Measurements from ENCODE around the gene SLC8A2.
"Not testable (repeated sequence)": the region's sequence is repeated elsewhere in the genome, so short reads cannot be mapped to it uniquely, and the experiment has no call there.

SLC8A2 gene

DNA sequence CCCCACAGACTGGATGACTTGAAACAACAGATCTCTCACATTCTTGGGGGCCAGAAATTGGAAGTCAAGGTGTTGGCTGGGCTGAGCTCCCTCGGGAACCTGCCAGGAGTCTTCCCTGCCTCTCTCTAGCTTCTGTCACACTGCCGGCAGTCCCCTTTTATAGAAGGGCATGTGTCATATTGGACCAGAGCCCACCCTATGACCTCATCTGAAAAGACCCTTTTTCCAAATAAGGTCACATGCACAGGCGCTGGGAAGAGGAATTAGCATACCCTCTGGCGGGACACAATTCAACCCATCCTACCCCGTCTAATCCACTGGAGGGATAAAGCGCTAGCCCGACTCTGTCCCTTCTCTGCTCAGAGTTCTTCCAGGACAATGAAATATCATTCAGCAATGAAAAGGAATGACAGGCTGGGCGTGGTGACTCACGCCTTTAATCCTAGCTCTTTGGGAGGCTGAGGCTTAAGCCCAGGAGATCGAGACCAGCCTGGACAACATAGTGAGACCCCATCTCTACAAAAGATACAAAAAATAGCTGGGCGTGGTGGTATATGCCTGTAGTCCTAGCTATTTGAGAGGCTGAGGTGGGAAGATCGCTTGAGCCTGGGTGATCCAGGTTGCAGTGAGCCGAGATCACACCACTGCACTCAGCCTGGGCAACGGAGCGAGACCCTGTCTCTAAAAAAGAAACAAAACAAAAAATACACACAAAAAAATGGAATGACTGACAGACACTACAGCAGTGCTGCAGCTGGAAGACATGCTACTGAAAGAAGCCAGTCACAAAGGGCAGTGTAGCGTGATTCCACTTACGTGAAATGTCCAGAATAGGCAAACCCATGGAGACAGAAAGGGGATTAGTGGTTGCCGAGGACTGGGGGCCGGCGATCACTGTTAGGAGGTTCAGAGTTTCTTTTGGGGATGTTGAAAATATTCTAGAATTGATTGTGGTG is 80.9 kb downstream of the SLC8A2 start:
- H3K4me3 ChIP-seq (replicated peaks in 1 of 2; ENCODE audit: low read depth in 2 of 2, low read length in 2 of 2) = no peak overlapping the region
- no peak for DNase-seq (ENCODE audit: low read depth in 2 of 2)
- TF ChIP-seq, protein P1, sequence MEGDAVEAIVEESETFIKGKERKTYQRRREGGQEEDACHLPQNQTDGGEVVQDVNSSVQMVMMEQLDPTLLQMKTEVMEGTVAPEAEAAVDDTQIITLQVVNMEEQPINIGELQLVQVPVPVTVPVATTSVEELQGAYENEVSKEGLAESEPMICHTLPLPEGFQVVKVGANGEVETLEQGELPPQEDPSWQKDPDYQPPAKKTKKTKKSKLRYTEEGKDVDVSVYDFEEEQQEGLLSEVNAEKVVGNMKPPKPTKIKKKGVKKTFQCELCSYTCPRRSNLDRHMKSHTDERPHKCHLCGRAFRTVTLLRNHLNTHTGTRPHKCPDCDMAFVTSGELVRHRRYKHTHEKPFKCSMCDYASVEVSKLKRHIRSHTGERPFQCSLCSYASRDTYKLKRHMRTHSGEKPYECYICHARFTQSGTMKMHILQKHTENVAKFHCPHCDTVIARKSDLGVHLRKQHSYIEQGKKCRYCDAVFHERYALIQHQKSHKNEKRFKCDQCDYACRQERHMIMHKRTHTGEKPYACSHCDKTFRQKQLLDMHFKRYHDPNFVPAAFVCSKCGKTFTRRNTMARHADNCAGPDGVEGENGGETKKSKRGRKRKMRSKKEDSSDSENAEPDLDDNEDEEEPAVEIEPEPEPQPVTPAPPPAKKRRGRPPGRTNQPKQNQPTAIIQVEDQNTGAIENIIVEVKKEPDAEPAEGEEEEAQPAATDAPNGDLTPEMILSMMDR (IDR thresholded peaks at IDR 0.05; ENCODE audit: low read depth, low read length) = no peak

DNA sequence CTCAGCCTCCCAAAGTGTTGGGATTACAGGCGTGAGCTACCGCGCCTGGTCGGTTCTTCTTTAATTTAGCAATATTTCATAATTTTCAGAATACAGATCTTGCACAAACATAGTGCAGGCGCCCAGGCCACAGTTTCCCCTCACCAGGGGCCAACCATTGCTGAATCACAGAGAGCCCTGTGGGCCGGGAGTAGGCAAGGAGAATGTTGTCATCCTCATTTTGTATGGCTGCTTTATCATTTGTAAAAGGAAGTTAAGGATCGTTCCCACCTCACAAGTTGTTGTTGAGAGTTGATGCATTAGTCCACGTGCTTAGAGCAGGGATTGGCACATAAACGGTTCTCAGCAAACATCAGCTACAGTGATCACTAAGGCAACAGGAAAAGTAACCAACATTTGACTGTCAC is 82.5 kb downstream of the SLC8A2 start:
- H3K4me3 ChIP-seq (replicated peaks in 1 of 2; ENCODE audit: low read depth in 2 of 2, low read length in 2 of 2) = no peak overlapping the region
- TF ChIP-seq, protein P1 (IDR thresholded peaks at IDR 0.05; ENCODE audit: low read depth, low read length) = no peak
- DNase-seq (ENCODE audit: low read depth in 2 of 2) = peak in 1 of 2 donors; percentile 20

DNA sequence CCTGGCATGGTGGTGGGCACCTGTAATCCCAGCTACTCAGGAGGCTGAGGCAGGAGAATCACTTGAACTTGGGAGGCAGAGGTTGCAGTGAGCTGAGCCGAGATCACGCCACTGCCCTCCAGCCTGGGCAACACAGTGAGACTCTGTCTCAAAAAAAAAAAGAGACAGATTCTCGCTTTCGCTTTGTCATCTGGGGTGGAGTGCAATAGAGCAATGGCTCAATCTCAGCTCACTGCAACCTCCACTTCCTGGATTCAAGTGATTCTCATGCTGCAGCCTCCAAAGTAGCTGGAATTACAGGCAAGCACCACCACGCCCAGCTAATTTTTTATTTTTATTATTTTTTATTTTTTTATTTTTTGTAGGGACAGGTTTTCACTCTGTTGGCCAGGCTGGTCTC is 83.0 kb downstream of the SLC8A2 start:
- not testable (repeated sequence) for H3K4me3 ChIP-seq (replicated peaks in 1 of 2; ENCODE audit: low read depth in 2 of 2, low read length in 2 of 2); DNase-seq (ENCODE audit: low read depth in 2 of 2)

- H3K4me3 ChIP-seq (replicated peaks in 1 of 2; ENCODE audit: low read depth in 2 of 2, low read length in 2 of 2); DNase-seq (ENCODE audit: low read depth in 2 of 2): not testable (repeated sequence)
Measured at GRCh38 chr19:47387623-47388022, 84.1 kb downstream of the SLC8A2 start.

DNA sequence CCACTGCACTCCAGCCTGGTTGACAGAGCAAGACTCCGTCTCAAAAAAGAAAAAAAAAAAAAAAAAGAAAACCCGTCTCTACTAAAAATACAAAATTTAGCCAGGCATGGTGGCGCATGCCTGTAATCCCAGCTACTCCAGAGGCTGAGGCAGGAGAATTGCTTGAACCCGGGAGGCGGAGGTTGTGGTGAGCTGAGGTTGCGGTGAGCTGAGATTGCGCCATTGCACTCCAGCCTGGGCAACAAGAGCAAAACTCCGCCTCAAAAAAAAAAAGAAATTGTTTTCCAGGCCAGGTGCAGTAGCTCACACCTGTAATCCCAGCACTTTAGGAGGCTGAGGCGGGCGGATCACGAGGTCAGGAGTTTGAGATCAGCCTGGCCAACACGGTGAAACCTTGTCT is 85.1 kb downstream of the SLC8A2 start:
- not testable (repeated sequence) for H3K4me3 ChIP-seq (replicated peaks in 1 of 2; ENCODE audit: low read depth in 2 of 2, low read length in 2 of 2); DNase-seq (ENCODE audit: low read depth in 2 of 2)

DNA sequence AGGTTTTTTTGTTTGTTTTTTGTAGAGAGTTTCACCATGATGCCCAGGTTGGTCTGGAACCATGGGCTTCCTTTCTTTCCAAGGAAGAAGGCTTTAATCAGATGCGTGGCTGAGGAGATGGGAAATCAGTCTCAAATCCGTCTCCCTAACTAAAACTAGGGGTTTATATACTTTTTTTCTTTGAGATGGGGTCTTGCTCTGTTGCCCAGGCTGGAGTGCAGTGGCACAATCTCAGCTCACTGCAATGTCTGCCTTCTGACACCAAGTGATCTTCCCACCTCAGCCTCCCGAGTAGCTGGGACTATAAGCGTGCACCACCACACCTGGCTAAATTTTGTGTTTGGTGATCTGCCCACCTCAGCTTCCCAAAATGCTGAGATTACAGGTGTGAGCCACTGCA is 87.2 kb downstream of the SLC8A2 start:
- not testable (repeated sequence) for DNase-seq (ENCODE audit: low read depth in 2 of 2); H3K4me3 ChIP-seq (replicated peaks in 1 of 2; ENCODE audit: low read depth in 2 of 2, low read length in 2 of 2)

- not testable (repeated sequence) for DNase-seq (ENCODE audit: low read depth in 2 of 2)
Measured at GRCh38 chr19:47383890-47384289, 87.8 kb downstream of the SLC8A2 start.

DNA sequence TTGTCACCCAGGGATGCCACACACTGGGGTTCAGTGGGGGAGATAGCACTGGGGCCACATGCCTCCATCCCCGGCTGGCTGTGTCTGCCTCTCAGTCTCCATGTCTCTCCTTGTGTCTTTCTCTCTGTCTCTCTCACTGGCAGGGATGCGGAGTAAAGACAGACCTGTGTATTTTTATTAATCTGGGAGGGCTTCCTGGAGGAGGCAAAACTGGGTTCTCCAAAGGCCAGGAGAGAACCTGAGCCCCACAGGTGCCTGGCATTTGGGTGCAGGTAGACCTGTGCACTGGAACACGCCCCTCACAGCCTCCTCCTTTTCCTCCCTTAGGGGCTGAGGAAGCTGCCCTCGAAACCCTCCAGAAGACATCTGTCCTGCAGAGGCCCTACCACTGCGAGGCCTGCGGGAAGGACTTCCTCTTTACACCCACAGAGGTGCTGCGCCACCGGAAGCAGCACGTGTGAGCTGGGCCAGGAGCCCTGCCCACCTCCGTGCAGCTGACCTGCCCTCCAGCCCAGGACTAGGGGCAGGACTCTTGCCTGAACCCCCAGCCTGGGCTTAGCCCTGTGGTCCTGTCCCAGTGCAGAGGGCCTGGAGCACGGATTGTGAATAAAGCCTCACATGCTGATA is 89.9 kb downstream of the SLC8A2 start:
- no peak for DNase-seq (ENCODE audit: low read depth in 2 of 2)

More at GRCh38 chr19:47383890-47384289, 87.8 kb downstream of the SLC8A2 start:
- not testable (repeated sequence) for H3K4me3 ChIP-seq (replicated peaks in 1 of 2; ENCODE audit: low read depth in 2 of 2, low read length in 2 of 2)

GRCh38 chr19:47381121-47381520 is 90.6 kb downstream of the SLC8A2 start:
- no peak for DNase-seq (ENCODE audit: low read depth in 2 of 2)
- TF ChIP-seq, protein P1 (IDR thresholded peaks at IDR 0.05; ENCODE audit: low read depth, low read length) = no peak
- no peak overlapping the region for H3K4me3 ChIP-seq (replicated peaks in 1 of 2; ENCODE audit: low read depth in 2 of 2, low read length in 2 of 2)

More for the DNA sequence above, 89.9 kb downstream of the SLC8A2 start:
- H3K4me3 ChIP-seq (replicated peaks in 1 of 2; ENCODE audit: low read depth in 2 of 2, low read length in 2 of 2) = no peak overlapping the region
- TF ChIP-seq, protein P1 (IDR thresholded peaks at IDR 0.05; ENCODE audit: low read depth, low read length) = no peak

Data from cardiac fibroblast (primary cell).